HG03439 (cell line): ENCODE results near the gene OVAAL.

ENCODE experiments used
- ATAC-seq: cut with Tn5 transposase; IDR thresholded peaks from one replicate; pipeline ENCODE4 v1.9.1; 2021; ENCODE audit warnings: mild to moderate bottlenecking, moderate library complexity; ENCODE audit not compliant: unreplicated experiment

Gene OVAAL

DNA sequence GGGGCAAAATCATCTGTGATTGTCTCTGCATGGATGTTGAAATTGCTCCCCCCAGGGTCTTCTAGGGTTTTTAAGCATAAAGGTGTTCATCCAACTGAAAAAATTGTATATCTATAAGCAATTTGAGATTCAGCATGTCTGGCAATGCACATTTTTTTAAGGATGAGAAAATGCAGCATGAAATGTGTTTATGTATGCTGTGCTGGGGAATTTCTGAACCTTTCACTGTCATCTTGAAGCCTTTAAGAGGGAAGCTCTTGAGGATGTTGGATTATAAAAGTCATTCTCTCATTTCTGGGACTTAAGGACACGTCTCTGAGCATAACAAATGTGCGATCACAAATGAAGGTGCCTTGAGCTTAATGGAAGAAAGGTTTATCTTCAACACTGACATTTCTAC is 9.4 kb downstream of the OVAAL start:
- ATAC-seq: no peak

DNA sequence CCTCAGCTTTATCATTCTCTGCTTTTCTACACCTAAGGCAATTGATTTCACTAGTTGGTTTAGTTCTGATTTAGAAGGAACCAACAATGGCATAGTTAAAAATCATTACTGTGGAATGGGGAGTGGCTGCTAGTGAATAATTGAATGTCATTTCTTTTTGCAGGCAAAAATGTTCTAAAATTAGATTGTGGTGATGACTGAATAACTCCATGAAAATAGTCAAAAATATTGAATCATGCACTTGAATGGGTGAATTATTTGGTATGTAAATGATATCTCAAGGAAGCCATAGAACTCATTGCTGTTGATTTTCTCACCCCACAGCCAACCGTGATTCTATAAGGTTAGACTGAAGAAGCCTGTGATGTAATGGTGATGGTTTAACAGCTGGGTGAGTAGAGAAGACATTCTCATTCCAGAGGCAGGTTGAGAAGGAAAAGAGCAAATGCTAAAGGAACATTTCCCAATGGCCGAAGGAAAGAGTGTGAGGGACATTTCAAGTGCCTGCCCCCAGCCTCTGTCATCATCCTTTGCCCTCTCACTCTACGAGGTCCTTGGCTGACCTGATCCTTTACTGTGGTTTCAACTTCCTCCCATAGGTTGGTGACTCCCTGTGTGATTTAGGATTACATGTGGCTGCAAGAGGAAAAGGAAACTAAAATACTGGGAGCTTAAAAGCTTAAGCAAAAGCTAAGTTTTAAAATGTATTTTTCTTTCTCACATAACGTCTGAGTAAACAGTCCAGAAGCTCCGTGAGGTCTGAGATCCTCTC is 12.5 kb downstream of the OVAAL start:
- ATAC-seq: no peak

DNA sequence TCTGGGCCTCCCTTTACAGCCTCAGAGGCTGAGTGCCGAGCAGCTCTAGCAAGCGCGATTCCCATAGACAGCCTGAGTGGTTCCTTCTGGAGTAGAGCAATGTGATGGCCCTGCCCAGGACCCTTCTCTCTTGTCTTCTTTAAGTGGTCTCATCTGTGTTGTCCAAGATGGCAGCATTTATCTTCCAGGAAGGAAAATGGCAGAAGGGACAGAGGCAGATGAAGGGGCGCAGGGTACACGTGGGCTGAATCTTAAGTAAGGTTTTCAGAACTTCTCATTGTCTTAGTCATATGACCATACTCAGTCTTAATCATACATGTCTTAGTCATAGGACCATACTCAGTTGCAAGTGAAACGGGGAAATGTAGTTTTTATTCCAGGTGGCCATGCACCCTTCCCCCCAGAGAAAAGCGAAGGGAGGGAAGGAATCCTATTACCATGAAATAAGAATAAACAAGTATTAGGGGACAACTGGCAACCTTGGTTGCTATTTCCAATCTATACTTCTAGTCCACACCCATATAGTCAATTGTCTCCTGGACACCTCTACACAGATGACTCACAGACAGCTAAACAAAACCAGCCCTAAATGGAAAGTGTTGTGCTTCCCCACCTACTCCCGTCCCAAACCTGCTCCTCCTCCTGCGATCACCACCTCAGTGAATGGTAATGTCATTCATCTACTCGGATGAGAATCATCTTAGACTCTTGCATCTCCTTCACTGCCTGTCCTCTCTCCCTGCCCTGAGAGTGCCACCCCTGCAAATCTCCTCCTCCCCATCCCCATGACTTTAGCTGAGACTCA is 13.3 kb downstream of the OVAAL start:
- no peak for ATAC-seq

DNA sequence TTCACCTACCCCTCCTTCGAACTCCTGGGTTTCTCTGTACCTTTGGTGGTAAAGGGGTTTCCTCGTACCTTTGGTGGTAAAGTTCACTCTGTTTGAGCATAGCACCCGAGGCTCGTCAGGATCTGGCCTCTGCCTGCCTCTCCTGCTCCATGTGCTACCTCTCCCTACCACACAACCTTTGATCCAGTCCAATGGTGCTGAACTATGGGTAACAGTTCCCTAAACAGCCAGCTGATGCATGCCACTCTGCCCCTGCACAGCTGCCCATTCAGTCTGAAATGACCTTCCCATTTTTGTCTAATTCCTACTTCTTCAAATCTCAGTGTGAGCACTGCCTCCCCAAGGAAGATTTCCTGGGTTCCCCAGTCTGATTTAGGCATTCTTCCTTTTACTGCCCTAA is 14.0 kb downstream of the OVAAL start:
- ATAC-seq: no peak

DNA sequence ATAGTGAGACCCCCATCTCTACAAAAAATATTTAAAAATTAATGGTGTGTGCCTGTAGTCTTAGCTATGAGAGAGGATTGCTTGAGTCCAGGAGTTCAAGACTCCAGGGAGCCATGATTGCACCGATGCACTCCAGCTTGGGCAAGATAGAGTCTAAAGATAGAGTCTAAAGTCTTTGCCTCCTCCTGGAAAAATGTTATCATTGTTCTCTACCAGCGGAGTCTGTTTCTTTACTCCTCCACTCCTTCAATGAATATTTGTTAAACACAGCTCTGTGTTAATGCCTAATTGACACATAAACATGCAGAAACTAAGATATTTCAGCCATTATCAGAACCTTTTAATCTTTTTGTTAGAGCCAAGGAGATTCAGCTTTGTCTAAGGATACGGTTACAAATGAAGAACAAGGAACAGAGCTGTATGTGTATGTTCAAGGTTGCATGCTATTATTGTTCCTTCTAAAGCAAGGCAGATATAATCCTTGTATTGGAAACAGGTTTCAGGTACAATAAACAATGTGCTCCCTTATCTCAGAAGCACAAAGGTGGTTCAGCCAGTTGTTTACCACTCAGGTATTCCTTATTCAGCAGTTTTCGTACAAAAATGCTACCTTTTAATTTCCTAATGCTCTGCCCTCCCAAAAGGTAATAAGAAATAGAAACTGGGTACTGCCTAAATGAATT is 15.4 kb downstream of the OVAAL start:
- ATAC-seq: no peak

DNA sequence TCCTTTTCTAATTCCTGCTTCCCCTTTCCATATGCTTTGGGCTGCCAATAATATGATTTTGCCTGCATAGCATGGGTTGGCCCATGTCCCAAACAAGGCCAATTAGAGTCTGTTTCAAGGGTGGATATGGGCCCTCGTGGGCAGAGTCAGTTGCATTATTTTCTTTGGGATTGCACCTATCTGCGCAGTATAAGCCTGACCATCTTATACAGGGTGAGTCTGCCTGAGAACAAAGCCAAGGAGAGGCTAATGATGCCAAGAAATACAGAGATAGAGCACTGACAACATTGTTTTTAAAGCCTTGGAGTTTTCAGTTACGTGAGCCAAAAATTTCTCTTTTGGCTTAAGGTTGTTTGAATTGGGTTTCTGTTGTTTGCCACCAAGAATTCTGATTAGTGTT is 18.6 kb downstream of the OVAAL start:
- no peak for ATAC-seq

DNA sequence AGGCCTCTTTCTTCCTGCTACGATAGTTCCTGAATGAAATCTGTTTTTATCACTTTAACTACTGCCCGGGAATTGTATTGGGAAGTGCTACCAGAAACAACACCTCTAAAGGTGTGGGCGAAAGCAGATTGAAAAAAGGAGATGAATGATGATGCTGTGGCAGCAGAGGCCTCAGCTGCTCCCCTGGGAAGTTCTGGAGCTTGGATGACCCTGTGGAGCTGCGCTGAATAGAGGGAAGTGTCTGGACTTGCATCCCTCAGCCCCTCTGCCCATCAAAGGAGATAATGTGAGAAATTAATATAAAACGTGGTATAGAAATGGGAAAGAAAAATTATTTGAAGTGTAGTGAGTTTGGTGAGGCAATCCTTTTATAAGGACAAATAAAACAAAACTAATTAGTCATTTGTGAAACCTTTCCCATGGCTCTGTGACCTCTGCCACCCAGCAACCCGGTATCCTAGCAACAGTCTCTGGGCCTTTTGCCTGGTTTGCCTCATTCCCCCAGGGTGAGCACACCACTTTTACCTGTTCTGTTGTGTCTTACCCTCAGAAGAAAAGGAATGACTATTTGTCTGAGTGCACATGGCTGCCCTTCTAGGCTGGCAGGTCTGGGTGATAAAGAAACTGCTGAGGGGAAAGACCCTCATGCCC is 21.3 kb downstream of the OVAAL start:
- no peak for ATAC-seq

DNA sequence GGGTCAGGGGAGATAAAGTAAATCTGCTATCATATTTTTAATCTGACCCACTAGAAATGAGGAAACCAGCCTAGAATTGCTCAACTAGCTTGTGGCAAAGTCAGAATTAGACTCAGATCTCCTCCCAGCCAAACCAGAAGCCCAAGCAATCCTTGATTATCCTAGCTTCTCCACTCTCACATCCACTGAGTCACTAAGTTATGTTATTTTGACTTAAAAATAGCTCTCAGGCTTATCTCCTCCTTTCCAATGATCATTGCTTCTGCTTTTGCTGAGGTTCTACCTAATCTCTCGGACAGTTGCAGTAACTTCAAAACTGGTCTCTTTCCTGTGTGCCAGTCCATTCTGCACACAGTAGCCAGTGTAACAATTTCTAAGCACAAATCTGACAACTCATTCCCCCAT is 22.9 kb downstream of the OVAAL start:
- ATAC-seq: no peak

DNA sequence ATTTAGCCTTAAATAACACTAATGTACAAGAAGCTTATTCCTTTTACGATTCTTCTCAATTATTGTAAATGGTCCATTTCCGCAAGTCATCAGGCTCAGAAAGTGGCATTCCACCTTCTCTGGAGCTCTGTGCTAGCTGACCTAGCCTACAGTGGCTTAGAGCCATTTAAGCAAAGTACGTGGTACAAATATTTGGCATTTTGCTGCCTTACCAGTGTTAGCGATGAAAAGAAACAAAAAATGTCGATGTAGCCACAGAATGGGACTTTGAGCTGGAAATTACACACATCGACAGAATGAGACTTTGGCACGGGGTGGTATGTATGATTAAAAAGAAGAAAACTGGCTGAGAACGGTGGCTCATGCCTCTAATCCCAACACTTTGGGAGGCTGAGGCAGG is 26.1 kb downstream of the OVAAL start:
- no peak for ATAC-seq

DNA sequence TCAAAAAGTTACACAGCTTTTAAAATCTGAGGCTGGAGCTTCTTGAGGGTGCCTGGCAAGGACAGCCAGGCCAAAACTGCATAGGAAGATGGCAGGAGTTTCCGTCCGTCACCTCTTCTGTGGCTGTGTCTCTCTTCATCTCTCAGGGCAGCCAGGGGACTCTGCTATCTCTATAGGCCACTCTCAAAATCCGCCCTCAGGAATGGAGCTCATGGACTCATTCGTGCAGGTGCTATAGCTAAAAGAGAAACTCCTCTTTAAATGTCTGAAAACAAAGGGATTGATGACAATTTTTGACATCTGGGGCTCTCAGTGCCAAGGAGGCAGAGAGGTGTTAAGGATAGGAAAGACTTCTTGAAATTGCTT is 27.2 kb downstream of the OVAAL start:
- ATAC-seq: no peak

DNA sequence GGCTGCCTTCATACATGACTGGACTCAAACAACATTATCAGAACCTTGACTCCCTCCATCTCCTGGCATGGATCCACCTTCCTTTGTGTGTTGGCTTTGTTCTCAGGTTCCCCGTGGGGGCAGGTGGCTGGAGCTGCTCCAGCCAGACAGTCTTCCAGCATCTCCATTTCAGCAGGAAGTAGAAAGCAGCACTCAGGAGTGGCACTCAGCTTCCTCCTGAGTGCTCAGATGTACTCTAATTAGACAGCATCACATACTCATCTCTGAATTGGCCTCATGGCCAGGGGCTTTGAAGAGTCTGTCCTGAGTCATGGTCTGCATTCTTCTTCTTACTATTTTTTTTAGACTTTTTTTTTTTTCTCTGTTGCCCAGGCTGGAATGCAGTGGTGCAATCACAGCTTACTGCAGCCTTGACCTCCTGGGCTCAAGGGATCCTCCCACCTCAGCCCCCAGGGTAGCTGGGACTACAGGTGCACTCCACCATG is 27.9 kb downstream of the OVAAL start:
- no peak for ATAC-seq

DNA sequence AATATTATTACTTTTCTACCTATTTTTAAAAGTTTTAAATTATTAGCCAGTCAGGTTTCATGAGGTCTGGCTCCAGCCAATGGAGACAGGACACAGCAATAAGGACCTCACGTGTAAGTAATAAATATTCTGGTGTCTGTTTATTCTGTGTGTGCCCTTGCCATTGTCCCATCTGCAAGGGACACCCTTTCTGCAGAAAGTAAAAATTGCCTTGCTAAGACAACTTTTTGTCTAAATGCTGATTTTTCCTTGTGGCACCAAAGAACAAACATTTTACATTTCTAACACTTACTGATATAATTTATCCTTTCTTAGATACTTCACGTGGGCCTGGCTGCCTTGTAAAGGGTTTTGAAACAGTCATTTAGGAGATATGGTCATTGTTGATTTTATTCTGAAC is 29.4 kb downstream of the OVAAL start:
- no peak for ATAC-seq

DNA sequence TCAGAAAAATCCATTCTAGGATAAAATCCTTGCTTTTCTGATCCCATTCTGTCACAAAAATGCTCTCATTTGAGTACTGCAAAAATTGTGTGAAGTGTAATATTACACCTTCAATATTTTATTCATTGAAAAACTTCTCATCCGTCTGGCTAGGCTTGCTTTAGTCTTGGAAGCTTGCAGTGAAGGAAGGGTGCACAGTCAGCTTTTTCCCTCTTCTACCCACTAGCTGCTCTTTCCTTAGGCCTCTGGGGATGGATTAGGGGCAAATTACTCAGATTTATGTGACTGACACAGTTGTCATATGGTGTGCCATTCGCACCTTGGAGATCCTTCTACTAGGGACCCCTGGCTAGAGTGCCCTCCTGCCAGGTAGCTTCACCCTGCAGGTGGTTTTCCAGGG is 32.1 kb downstream of the OVAAL start:
- no peak for ATAC-seq

DNA sequence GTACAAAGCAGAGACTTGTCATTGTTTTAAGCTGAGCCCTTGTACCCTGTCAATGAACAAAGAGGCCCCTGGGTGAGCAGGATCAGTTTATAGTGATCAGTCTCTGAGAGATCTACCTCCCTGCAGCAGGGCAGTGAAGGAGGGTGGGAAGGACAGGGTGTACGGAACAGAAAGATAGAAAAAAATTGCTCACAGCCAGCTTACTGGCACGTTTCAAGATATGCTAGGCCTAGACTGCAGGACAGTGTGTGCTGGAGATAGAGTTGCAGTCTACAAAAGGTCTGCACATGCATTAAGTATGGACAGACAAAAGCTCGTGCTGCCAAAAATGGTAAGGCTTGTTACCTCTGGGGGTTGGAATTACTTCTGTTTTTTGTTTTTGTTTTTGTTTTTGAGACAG is 34.6 kb downstream of the OVAAL start:
- no peak for ATAC-seq

DNA sequence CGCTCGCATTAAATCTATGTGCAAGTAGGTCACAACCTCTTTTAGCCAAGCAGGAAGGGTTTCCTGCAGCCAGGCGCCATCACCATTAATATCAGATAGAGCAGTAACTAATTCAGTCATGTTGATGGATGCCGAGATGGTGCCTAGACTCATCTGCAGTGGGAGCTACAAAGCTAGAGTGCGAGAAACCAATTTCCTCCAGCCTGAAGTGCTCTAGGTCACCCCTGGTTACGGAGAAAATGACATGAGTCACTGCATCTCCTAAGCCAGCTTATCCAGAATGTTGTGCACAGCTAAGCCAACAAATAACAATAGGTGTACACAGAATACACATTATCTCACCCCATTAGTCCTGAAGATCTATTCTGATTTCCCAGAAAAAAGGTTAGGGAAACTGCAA is 36.0 kb downstream of the OVAAL start:
- no peak for ATAC-seq

DNA sequence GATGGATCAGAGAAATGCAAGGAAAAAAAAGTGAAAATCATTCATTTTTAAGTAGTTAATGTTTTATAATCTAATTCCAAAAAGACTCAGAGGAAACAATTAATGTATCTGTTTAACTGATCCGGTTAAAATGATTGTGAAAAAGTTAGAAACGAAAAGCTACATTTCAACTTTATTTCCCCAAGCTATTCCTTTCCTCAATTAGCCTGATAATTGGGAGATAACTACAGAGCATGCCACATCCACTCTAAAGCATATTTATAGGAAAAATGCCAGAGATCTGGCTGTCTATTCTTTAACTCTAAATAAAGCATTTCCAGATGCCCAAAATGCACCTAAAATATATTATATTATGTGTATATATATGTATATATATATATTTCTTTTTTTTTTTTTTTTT is 37.2 kb downstream of the OVAAL start:
- ATAC-seq: no peak

DNA sequence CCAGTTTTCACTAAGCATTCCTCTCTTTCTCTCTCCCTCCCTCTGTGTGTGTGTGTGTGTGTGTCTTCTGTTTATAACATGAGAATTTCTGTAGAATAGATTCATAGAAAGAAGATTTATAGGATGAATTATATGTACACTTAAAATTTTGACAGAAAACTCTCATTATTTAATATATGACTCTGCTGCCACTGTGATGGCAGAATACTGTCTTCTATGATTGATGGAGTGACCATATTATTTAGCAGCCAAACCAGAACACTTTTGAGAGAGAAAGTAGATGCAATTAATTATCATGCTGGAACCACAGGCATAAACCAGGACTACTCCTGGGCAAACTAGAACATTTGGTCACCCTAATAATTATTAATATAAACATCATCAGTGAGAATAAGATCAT is 38.8 kb downstream of the OVAAL start:
- no peak for ATAC-seq

DNA sequence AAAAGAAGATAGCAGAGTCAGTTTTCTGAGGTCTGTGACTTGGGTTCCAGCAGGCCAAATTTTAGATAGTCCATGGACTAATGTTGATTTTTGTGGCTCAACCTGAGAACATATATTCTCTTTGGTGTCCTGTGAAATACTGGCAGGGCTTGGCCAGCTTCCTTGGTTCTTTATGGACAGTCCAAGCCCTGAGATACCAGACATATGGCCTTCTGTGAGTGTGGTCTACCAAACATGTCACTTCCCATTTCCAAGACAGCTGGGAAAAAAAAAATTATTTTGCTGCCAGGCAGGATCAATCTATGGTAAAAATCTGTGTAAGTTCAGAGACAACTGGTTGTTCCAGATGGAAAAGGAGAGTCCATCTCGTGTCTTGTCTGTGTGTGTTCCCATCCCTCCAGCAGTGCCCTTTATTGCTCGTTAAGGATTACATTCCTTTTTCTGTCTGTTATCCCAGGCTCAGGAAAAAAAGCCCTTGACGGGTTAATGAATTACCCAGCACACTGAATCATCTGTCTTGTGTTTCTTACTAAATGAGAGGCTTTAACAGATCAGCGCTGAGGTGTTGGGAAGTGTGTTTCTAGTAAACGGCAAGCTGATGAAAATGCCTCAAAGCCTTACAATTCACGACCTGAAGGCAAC is 39.7 kb downstream of the OVAAL start:
- ATAC-seq: no peak

DNA sequence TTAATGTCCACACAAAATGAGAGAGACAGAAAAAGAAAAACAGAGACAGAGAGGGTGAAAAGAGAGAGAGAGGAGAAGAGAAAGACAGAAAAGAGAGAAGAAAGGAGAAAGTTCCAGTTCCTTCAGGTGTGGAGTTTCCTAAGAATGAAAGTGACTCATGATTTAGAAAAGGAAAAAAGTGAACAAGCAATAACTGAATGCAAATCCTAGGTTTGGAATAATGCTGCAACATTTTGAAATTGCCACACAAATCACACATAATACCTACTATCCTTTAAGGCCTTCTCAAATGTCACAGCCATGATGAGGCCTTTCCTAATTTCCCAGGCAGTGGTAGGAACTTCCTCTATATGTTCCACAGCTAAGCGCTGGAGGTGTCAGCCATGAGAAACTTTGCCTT is 41.6 kb downstream of the OVAAL start:
- no peak for ATAC-seq

DNA sequence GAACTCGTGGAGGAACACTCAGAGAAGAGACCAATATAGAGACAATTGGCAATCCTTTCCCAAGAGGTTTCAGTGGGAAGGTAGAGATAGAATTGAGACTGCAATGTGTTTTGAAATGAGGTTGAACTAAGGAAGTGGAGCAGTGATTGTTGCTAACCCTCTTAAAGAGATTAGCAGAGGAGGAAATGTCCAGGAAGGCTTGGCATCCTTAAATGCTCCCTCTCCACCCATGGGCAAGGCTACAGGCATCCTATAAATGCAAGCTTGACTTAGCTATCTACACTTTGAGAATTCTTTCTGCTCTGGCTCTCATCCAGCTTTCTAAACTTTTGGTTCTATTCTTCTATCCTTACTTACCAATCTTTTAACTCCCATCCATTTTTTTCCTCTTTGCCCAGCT is 42.7 kb downstream of the OVAAL start:
- ATAC-seq: no peak
